GM21390 (cell line): Measurements from ENCODE around the gene CDC73.
"Not testable (repeated sequence)": the region's sequence is repeated elsewhere in the genome, so short reads cannot be mapped to it uniquely, and the experiment has no call there.

Source experiments
- ATAC-seq: cut with Tn5 transposase; IDR thresholded peaks from one replicate; pipeline ENCODE4 v1.9.1; 2021; ENCODE audit not compliant: unreplicated experiment

The CDC73 gene

GRCh38 chr1:193176113-193176512 is 54.3 kb downstream of the CDC73 start:
- ATAC-seq, result no peak

- no peak for ATAC-seq
Measured at GRCh38 chr1:193176788-193177187, 55.0 kb downstream of the CDC73 start.

- no peak for ATAC-seq
Measured at GRCh38 chr1:193179094-193179493, 57.3 kb downstream of the CDC73 start.

- no peak for ATAC-seq
Measured at GRCh38 chr1:193181536-193181935, 59.7 kb downstream of the CDC73 start.

- no peak for ATAC-seq
Measured at GRCh38 chr1:193181985-193182384, 60.2 kb downstream of the CDC73 start.

GRCh38 chr1:193183019-193183627 is 61.3 kb downstream of the CDC73 start:
- ATAC-seq, result peak; percentile 59

- no peak for ATAC-seq
Measured at GRCh38 chr1:193184776-193185175, 62.9 kb downstream of the CDC73 start.

GRCh38 chr1:193185211-193185610 is 63.4 kb downstream of the CDC73 start:
- no peak for ATAC-seq

- ATAC-seq, result no peak
Measured at GRCh38 chr1:193185901-193186731, 64.3 kb downstream of the CDC73 start, which contains the start of gene B3GALT2. Gene B3GALT2, minus strand, starts transcription at chr1:193186613. Its CDS starts 5,051 bp downstream, at chr1:193181562.

GRCh38 chr1:193187114-193187513 is 65.3 kb downstream of the CDC73 start:
- no peak for ATAC-seq

- ATAC-seq, result not testable (repeated sequence)
Measured at GRCh38 chr1:193188915-193189314, 67.1 kb downstream of the CDC73 start.

GRCh38 chr1:193189442-193190095 is 67.7 kb downstream of the CDC73 start:
- ATAC-seq, result no peak

- no peak for ATAC-seq
Measured at GRCh38 chr1:193190096-193190744, 68.4 kb downstream of the CDC73 start.

- no peak for ATAC-seq
Measured at GRCh38 chr1:193192586-193192985, 70.8 kb downstream of the CDC73 start.

- no peak for ATAC-seq
Measured at GRCh38 chr1:193199940-193200339, 78.1 kb downstream of the CDC73 start.

GRCh38 chr1:193201021-193201420 is 79.2 kb downstream of the CDC73 start:
- no peak for ATAC-seq

GRCh38 chr1:193210996-193211395 is 89.2 kb downstream of the CDC73 start:
- no peak for ATAC-seq

- ATAC-seq, result peak; percentile 79
Measured at GRCh38 chr1:193211539-193211938, 89.7 kb downstream of the CDC73 start.

GRCh38 chr1:193212637-193213036 is 90.8 kb downstream of the CDC73 start:
- ATAC-seq, result no peak

GRCh38 chr1:193213998-193214397 is 92.2 kb downstream of the CDC73 start:
- ATAC-seq, result no peak

GRCh38 chr1:193216920-193217319 is 95.1 kb downstream of the CDC73 start:
- ATAC-seq, result no peak
